Activated CD4-positive, alpha-beta T cell treated with anti-CD3 and anti-CD28 coated beads for 48 hours (primary cell): ENCODE data around the gene GNAQ.

Experiments
- DNase-seq: peaks from one replicate; pipeline ENCODE4 v3.0.0-alpha.2; 2020

The GNAQ gene

GRCh38 chr9:78031444-78031892 is at the start of gene GNAQ:
Gene GNAQ (minus strand): TSS chr9:78031811. CDS start chr9:78031235, 576 bp downstream.
- DNase-seq, result peak; percentile 48

GRCh38 chr9:78074385-78075291 is 43.0 kb upstream of the GNAQ start:
- DNase-seq, result peak; percentile 7

- peak; percentile 6 for DNase-seq
Observed at GRCh38 chr9:78073722-78074121, 42.1 kb upstream of the GNAQ start.

GRCh38 chr9:78072586-78073199 is 41.1 kb upstream of the GNAQ start:
- DNase-seq, result no peak

- no peak for DNase-seq
Observed at GRCh38 chr9:78070521-78070920, 38.9 kb upstream of the GNAQ start.

GRCh38 chr9:78064075-78064474 is 32.5 kb upstream of the GNAQ start:
- DNase-seq, result no peak

GRCh38 chr9:78062710-78063109 is 31.1 kb upstream of the GNAQ start:
- DNase-seq, result no peak

- DNase-seq, result peak; percentile 48
Observed at GRCh38 chr9:78054218-78054617, 22.6 kb upstream of the GNAQ start.

GRCh38 chr9:78053627-78054026 is 22.0 kb upstream of the GNAQ start:
- no peak for DNase-seq

GRCh38 chr9:78050421-78050820 is 18.8 kb upstream of the GNAQ start:
- DNase-seq, result no peak

GRCh38 chr9:78049484-78049883 is 17.9 kb upstream of the GNAQ start:
- DNase-seq, result no peak

- DNase-seq, result no peak
Observed at GRCh38 chr9:78047106-78047505, 15.5 kb upstream of the GNAQ start.

GRCh38 chr9:78046112-78046511 is 14.5 kb upstream of the GNAQ start:
- DNase-seq, result no peak

GRCh38 chr9:78044886-78045285 is 13.3 kb upstream of the GNAQ start:
- no peak for DNase-seq

- no peak for DNase-seq
Observed at GRCh38 chr9:78044189-78044588, 12.6 kb upstream of the GNAQ start.

GRCh38 chr9:78041971-78042370 is 10.4 kb upstream of the GNAQ start:
- no peak for DNase-seq

GRCh38 chr9:78040726-78041125 is 9.1 kb upstream of the GNAQ start:
- DNase-seq, result no peak

- DNase-seq, result no peak
Observed at GRCh38 chr9:78038620-78039300, 7.1 kb upstream of the GNAQ start.

- DNase-seq, result peak; percentile 55
Observed at GRCh38 chr9:78035383-78035993, 3.9 kb upstream of the GNAQ start.

GRCh38 chr9:78033870-78034269 is 2.3 kb upstream of the GNAQ start:
- DNase-seq, result no peak

- DNase-seq, result no peak
Observed at GRCh38 chr9:78032730-78033457, 1.3 kb upstream of the GNAQ start.
